GM13977 (cell line): Measurements from ENCODE around the gene PLD4.

Experiments used
- DNase-seq: peaks from one replicate; pipeline ENCODE4 v3.0.0; 2012; ENCODE audit warnings: low spot score
- in situ Hi-C: fragments of 300-500 bp; cut with MboI; formaldehyde crosslinking; loops from one replicate; pipeline ENCODE4 v1.12.0; 2022; ENCODE audit warnings: low sequenced_read_pairs, low pct_unique_long_range_greater_than_20kb, mixed read lengths, inconsistent platforms; ENCODE audit not compliant: unreplicated experiment
- TF ChIP-seq, protein P1 (sequence below): IDR thresholded peaks from 2 replicates; pipeline ENCODE4 v1.5.1; 2012; ENCODE audit warnings: mild to moderate bottlenecking, control low read depth; ENCODE audit not compliant: insufficient read depth; ENCODE audit errors: extremely low read depth, missing control alignments

PLD4 gene

DNA sequence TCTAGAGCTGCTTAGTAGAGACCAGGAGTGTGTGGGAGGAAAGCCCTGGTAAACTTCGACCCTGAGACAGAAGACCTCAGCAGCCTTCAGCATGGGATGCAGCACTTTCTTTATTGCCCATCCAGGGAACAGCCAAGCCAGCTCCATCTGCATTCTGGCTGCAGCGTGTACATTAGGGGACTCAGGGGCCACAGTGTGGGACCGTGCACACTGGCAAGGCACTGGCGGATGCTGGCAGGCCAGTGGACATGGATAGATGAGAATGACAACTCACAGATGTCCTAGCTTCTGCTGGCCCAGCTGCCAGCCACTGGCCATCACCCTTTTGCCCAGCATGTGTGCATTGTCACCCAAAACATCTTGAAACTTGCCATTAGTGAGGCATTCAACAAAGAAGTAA, 12.5 kb downstream of the PLD4 start:
- peak; percentile 15 for DNase-seq
- in situ Hi-C loops: no loop called here
- TF ChIP-seq, protein P1, sequence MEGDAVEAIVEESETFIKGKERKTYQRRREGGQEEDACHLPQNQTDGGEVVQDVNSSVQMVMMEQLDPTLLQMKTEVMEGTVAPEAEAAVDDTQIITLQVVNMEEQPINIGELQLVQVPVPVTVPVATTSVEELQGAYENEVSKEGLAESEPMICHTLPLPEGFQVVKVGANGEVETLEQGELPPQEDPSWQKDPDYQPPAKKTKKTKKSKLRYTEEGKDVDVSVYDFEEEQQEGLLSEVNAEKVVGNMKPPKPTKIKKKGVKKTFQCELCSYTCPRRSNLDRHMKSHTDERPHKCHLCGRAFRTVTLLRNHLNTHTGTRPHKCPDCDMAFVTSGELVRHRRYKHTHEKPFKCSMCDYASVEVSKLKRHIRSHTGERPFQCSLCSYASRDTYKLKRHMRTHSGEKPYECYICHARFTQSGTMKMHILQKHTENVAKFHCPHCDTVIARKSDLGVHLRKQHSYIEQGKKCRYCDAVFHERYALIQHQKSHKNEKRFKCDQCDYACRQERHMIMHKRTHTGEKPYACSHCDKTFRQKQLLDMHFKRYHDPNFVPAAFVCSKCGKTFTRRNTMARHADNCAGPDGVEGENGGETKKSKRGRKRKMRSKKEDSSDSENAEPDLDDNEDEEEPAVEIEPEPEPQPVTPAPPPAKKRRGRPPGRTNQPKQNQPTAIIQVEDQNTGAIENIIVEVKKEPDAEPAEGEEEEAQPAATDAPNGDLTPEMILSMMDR: no peak

- DNase-seq: no peak
- in situ Hi-C loops: no loop called here
- TF ChIP-seq, protein P1: no peak
Measured at GRCh38 chr14:104937694-104938365, 13.2 kb downstream of the PLD4 start.

GRCh38 chr14:104938436-104938835, 13.8 kb downstream of the PLD4 start:
- DNase-seq: no peak
- in situ Hi-C loops: no loop called here
- TF ChIP-seq, protein P1: no peak

- in situ Hi-C loops: no loop called here
- no peak for DNase-seq
- TF ChIP-seq, protein P1: no peak
Measured at GRCh38 chr14:104938960-104939359, 14.3 kb downstream of the PLD4 start.

DNA sequence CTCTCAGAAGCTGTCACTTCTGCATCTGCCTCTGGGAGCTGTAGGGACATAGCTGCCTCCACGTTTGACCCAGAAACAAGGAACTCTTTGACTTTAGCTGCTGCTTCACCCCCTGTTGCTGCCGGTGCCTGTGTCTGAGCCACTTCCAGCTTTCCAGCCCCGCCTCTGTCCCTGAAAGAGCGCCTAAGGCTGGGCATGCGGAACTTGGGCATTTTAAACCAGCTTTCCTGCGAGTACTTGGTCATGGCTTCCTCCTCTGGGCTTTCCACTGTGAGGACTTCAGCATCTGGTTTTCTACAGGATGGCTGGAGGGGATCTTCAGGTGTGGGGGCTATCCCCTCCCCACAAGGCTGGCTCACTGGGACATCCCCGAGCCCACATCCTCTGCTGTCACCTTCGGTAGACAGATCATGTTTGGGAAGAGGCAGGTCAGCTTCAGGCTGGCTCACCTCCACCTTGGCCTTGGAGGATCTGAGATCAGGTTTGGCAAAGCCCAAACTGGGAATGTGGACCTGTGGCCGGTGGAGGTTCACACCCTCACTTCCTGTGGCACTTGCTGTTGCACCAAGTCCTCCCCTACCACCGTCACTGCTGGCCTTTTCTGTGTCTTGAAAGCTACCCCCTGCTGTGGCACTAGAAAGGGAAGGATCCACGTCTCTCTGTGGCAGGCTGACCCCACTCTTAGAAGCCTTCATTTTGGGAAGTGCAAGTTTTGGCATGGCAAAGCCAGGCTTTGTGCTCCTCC, 15.2 kb downstream of the PLD4 start:
- TF ChIP-seq, protein P1: no peak
- in situ Hi-C loops: no loop called here
- no peak for DNase-seq

GRCh38 chr14:104940526-104941150, 16.0 kb downstream of the PLD4 start:
- peak; percentile 11 for DNase-seq
- in situ Hi-C loops: no loop called here
- TF ChIP-seq, protein P1: no peak
